IMR-90 (cell line): ENCODE results near the gene POLR3GL.

Source experiments
- BHLHE40 ChIP-seq: fragments of 150-350 bp; IDR thresholded peaks from 2 replicates; pipeline ENCODE4 v1.6.1; 2016; ENCODE audit warnings: mild to moderate bottlenecking, low read depth, low read length
- FOS ChIP-seq: fragments of 150-350 bp; IDR thresholded peaks from 2 replicates; pipeline ENCODE4 v1.6.1; 2016; ENCODE audit warnings: low read depth, low read length
- MAFK ChIP-seq: IDR thresholded peaks from 2 replicates; pipeline ENCODE4 v1.6.1; 2012; ENCODE audit warnings: low read depth, low read length, improper control_type of control experiment
- MAZ ChIP-seq: IDR thresholded peaks from 2 replicates; pipeline ENCODE4 v1.6.1; 2012; ENCODE audit warnings: low read depth, mild to moderate bottlenecking, low read length, improper control_type of control experiment, moderate library complexity, borderline replicate concordance
- MXI1 ChIP-seq: IDR thresholded peaks from 2 replicates; pipeline ENCODE4 v1.6.1; 2012; ENCODE audit warnings: low read depth, mild to moderate bottlenecking, low read length, moderate library complexity, borderline replicate concordance
- NFE2L2 ChIP-seq: fragments of 150-350 bp; IDR thresholded peaks from 2 replicates; pipeline ENCODE4 v1.6.1; 2016; ENCODE audit warnings: low read depth, mild to moderate bottlenecking, low read length
- POLR2A ChIP-seq: IDR thresholded peaks from 2 replicates; pipeline ENCODE4 v1.6.1; 2012; ENCODE audit warnings: mild to moderate bottlenecking, low read depth, low read length
- RAD21 ChIP-seq: IDR thresholded peaks from 2 replicates; pipeline ENCODE4 v1.6.1; 2012; ENCODE audit warnings: low read length, improper control_type of control experiment
- SMC3 ChIP-seq: fragments of 150-350 bp; IDR thresholded peaks from 2 replicates; pipeline ENCODE4 v1.6.1; 2016; ENCODE audit warnings: low read depth, mild to moderate bottlenecking, antibody characterized with exemption, low read length, moderate library complexity
- TF ChIP-seq, protein P1 (sequence below): conservative IDR thresholded peaks from 2 replicates; pipeline ENCODE4 v1.5.1; 2012; ENCODE audit warnings: mild to moderate bottlenecking, low read depth, low read length, improper control_type of control experiment

DNA sequence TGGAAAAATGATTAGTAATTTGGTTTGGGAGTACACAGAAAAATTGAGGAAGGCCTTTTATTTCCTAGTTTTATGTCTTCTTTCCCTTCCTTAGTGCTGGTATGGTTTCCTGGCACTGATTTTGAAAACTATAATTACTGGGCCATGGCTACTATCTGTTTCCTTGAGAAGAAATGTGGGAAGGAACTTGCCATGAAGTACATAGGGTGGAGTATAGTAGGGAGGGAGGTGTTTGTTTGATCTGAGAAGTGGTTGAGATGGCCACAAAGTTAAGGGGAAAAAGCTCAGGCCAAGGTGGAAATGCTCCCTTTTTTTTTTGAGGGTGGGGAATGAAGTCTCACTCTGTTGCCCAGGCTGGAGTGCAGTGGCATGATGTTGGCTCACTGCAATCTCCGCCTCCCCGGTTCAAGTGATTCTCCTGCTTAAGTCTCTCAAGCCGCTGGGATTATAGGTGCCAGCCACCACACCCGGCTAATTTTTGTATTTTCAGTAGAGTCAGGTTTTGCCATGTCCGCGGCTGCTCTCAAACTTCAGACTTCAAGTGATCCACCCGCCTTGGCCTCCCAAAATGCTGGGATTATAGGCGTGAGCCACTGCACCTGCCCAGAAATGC, 45.7 kb downstream of the POLR3GL start:
- TF ChIP-seq, protein P1, sequence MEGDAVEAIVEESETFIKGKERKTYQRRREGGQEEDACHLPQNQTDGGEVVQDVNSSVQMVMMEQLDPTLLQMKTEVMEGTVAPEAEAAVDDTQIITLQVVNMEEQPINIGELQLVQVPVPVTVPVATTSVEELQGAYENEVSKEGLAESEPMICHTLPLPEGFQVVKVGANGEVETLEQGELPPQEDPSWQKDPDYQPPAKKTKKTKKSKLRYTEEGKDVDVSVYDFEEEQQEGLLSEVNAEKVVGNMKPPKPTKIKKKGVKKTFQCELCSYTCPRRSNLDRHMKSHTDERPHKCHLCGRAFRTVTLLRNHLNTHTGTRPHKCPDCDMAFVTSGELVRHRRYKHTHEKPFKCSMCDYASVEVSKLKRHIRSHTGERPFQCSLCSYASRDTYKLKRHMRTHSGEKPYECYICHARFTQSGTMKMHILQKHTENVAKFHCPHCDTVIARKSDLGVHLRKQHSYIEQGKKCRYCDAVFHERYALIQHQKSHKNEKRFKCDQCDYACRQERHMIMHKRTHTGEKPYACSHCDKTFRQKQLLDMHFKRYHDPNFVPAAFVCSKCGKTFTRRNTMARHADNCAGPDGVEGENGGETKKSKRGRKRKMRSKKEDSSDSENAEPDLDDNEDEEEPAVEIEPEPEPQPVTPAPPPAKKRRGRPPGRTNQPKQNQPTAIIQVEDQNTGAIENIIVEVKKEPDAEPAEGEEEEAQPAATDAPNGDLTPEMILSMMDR = no peak
- no peak for TF ChIP-seq POLR2A
- TF ChIP-seq SMC3 = no peak
- no peak for TF ChIP-seq MXI1
- TF ChIP-seq MAFK = no peak
- TF ChIP-seq NFE2L2 = no peak
- TF ChIP-seq BHLHE40 = no peak
- no peak for TF ChIP-seq MAZ
- TF ChIP-seq RAD21 = no peak
- TF ChIP-seq FOS = no peak
